Measurements from ENCODE around the gene IL25. TPM values are rescaled to one million over a fixed set of nuclear protein-coding genes. Genes with fewer than 3 reads are reported as not detected.
"Not testable (repeated sequence)": the region's sequence is repeated elsewhere in the genome, so short reads cannot be mapped to it uniquely, and the experiment has no call there.

IL25 gene
- total RNA-seq, 1 experiment from 2014 or later, result not detected

DNA sequence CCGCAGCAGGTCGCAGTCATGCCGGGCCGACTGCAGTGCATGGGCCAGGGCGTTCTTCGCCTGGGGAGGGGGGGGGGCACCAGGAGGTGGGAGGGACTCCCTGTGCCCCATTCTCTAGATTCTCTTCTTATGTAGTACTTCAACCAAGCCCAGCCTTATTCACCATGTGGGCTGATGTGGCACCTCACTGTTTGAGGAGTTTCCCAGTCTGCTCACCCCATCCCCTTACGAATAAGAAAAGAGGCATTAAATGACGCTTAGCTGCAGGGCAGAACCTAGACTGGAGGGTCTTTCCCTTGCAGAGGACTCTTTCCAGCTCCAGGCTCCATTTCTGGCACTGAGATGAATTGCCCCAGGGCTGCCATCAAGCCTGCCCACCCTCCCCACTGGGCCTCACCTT, 16.4 kb downstream of the IL25 start:
- DNase-seq (ENCODE audit: low spot score), result no peak

DNA sequence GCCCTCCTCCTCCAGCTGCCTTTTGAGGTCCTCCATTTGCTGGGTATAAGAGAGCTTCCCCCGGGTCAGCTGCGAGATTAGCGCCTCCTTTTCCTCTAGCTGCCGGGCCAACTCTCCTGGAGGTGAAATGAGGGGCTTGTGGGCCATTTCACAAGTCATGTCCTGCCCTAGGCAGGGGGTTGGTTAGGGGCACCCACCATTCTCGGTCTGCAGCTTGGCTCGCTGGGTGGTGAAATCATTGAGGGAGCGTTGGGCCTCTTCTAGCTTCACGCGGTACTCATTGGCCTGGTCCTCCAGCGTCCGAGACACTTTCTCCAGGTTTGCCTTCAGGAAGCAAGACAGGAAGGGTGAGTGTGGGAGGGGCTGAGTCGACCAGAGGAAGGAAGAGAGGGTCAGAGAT, 16.8 kb downstream of the IL25 start:
- DNase-seq (ENCODE audit: low spot score), result no peak

DNA sequence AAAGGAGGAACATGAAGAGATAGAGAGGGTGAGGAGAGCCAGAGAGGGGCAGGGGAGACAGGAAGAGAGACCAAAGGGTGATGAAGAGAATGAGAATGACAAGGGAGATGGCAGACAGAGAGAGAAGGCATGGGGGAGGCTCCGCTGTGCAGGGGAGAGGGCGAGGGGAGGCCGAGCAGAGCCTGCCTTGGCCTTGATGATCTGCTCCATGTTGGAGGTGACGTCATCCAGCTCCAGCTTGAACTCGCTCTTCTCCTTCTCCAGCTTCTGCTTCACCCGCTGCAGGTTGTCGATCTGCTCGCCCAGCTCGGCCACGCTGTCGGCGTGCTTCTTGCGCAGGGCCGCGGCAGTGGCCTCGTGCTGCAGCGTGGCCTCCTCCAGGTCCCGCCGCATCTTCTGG, 17.3 kb downstream of the IL25 start:
- not testable (repeated sequence) for DNase-seq (ENCODE audit: low spot score)

DNA sequence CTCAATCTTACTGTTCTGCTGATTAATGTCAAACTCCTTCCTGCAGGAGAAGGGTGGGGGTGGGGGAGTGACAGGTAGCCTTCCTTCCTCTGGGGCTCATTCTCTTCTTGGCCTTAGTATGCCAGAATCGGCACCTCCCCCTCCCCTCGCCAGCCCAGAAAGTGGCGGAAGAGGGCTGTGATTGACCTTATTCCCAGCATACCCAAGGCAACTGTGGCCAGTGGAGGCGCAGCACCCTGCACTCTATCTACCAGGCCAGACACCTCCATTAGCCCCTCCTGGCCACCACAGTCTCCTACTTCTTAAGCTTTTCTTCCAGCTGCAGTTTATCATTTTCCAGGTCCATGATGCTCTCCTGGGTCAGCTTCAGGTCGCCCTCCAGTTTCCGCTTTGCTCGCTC, 20.0 kb downstream of the IL25 start:
- no peak for DNase-seq (ENCODE audit: low spot score)

DNA sequence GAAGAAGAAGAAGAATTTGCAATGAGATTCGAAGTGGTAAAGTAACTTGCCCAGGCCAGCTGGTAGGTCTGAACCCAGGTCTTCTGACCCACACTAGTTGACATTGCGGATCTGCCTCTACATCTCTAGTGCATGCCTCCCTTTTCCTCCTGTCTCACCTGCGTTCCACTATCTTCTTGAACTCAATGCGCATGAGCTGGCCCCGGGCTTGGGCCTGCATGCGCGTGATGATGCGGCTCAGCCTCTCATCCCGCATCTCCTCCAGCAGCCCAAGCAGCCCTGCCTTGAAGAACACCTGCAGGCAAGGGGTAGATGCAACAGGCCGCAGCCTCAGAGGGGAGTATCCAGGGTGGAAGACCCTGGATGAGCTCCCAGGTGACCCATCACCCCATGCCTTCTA, 23.5 kb downstream of the IL25 start:
- DNase-seq (ENCODE audit: low spot score), result no peak

DNA sequence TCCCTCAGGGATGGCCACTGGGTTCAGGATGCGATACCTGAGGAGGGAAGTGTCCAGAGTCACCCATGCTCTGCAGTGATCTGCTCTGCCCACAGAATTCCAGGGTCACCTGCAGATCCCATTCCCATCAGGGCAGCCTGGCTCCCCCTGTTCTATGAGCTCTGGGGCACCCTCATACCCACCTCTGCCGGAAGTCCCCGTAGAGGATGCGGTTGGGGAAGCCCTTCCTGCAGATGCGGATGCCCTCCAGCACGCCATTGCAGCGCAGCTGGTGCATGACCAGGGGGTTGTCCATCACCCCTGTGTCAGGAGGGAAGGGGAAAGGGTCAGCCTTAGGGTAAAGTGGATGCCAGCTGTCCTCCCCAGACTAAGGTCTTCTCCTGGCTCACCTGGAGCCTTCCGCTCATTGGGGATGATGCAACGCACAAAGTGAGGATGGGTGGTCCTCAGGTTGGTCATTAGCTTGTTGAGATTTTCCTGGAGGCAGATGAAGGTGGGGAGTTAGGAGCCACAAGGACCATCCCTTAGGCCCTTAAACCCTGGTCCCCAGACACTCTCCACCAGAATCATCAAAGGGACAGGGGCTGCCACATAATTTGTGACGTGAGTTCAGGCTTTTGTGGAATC, 24.3 kb downstream of the IL25 start:
- no peak for DNase-seq (ENCODE audit: low spot score)

DNA sequence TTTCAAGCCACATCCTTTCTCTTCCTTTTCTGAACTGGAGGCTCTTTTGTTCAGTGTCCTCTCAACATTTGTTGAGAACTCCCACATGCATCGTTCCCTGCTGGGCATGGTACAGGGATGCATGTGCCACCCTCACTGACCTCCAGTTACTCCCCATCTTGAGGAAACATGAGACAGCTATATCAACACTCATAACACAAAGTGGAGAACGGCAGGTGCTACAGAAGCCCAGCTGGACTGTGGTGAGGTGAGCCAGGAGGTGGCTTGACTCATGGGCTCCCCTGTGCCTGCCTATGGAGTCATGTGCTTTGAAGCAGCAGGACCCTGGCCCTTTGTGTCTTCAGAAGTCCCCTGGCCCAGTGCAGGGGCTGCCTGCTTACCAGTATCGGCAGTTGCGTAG, 25.7 kb downstream of the IL25 start:
- no peak for DNase-seq (ENCODE audit: low spot score)

DNA sequence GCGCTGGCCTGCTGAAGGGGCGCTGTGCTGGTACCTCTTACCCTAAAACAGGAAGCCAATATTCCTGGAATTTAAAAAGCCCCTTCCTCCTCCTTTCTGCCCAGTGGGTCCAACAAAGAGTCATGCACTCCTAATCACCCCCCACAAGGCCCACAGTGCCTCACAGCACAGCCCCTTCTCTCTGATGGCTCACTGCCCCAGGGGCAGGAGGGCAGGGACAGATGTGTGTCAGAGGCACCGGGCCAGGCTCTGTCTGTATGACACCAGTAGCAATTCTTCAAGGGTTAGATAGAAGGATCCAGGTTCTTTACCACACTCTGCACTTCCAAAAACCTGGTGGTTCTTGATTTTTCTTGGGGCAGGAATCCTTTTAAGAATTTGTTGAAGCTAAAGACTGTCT, 26.5 kb downstream of the IL25 start:
- no peak for DNase-seq (ENCODE audit: low spot score)

DNA sequence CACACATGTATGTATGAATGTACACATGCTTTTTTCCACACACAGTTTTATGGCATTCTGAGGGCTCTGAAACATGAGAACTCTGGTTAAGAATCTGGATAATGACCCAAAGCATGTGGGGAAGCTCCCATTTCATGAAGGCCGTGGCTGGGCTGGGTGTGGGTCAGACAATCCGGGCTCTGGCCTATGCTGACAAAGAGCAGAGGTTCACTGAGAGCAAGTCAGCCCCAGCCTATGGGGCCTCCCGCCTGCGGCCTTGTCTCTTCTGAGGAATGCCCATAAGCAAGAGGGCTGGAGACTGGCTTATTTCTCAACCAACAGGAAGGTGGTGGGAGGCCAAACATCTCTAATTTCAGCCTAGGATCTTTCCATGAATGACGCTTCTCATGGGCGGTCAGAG, 27.0 kb downstream of the IL25 start:
- no peak for DNase-seq (ENCODE audit: low spot score)

DNA sequence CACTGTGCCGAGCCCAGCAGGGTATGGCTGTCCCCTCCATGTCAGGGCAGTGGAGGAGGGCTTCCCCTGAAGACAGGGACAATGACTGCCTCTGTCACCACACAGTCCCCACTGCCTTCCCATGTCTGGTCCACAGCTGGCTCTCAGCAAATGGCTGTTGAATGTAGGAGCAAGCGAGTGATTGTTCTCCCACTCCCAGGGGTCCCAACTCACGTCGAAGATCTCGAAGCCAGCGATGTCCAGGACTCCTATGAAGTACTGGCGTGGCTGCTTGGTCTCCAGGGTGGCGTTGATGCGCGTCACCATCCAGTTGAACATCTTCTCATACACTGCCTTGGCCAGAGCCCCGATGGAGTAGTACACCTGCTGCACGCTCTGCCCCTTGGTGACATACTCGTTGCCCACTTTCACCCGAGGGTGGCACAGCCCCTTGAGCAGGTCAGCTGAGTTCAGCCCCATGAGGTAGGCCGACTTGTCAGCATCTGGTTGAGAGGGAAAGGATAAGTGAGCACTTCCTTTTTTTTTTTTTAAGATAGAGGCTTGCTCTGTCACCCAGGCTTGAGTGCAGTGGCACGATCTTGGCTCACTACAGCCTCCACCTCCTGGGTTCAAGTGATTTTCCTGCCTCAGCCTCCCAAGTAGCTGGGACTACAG, 28.0 kb downstream of the IL25 start:
- DNase-seq (ENCODE audit: low spot score), result not testable (repeated sequence)

DNA sequence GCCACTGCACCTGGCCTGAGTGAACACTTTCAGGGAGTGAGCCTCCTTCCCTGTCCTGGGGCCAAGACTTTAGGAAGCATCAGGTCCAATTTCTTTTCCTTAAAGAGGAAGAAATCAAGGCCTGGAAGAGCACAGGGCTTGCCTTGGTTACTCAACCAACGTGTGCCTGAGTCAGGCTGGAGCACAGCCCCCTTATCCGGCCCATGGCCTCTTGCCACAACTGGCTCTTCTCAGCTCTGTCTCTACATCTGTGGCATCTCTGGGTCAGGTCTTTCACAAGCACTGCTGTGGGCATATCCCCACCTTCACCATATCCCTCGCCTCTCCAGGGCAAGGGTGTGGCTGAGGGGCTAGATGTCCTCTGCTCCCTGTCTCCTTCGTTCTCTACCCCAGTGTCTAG, 28.7 kb downstream of the IL25 start:
- no peak for DNase-seq (ENCODE audit: low spot score)

DNA sequence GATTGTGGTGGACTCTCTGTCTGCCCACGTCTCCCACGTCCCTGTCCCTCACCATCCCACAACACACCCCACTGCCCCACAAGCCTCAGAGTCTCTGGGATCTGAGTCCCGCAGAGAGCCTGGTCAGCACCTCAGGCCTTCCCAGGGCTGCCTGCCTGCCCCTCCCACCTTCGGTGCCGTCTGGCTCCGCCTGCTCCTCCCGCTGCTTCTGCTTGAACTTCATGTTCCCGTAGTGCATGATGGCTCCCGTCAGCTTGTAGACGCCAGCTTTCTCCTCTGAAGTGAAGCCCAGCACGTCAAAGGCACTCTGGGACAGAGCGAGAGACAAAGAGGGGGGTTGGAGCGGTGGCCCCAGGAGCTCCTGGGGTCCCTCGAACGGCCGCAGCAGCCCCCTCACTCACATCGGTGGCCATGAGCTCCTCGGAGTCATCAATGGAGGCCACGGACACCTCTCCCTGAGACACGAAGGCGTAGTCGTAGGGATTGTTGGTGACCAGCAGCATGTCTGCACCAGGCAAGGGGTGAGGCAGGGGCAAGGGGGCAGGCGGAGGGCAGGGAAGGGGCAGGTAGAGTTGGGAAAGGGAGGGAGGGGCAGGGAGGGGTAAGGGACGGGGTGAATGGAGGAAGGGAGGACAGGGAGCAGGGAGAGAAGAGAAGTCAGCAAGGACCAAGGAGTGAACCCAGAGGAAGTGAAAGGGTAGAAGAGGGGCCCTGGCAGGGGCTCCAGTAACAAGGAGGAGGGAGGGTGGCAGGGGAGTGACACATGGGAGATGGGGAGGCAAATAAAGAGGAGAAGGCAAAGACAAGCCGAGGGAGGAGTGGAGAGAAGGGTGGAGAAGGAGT, 29.9 kb downstream of the IL25 start:
- DNase-seq (ENCODE audit: low spot score), result no peak

DNA sequence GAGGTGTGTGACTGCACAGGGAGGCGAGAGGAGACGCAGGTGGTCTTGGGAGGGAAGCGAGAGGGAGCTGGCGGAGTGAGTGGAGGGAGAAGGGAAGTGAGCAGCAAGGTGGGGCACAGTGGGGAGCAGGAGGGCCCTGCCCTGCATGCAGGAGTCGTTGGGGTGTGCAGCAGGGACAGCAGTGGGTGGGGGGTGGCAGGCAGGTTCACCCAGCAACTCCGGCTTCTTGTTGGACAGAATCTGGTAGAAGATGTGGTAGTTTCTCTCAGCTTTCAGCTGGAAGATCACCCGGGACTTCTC, 30.5 kb downstream of the IL25 start:
- no peak for DNase-seq (ENCODE audit: low spot score)

DNA sequence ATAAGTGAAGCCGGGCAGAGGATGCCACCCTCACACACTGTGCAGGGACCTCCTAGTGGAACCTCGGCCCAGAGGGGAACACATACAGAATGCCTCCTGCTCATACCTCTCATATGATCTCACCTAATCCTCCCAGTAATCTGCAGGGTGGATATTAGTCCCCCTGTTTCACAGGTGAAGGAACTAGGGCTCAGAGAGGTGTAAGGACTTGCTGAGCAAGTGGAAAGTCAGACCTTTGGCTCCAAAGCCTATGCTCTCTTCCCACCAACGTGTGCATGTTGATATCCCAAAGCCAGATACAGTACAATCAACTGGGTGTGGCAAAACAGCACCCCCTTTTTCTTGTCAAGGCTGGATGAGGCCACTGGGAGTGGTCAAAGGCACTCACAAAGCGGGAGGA, 31.3 kb downstream of the IL25 start:
- DNase-seq (ENCODE audit: low spot score), result no peak

DNA sequence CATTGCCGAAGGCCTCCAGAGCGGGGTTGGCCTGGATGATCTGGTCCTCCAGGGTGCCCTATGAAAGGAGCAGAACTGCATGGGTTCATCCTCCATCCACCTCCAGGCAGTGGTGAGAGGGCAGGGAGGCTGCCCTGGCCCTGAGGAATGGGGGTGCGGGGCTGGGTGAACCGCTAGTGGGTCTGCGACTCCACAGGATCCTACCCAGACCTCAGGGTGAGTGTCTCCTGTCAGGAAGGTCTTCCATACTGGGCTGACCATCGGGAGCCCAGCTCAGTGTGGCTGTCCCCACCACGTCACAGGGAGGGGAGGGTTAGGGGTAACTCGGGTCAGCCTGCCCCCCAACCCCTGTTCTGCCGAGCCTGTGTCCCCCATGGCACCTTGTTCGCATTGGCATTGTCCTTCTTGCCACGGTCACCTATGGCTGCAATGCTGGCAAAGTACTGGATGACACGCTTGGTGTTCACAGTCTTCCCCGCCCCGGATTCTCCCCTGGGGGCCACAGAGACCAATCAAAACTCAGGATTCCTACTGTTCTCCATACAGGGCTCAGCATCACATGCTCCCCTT, 31.8 kb downstream of the IL25 start:
- no peak for DNase-seq (ENCODE audit: low spot score)

DNA sequence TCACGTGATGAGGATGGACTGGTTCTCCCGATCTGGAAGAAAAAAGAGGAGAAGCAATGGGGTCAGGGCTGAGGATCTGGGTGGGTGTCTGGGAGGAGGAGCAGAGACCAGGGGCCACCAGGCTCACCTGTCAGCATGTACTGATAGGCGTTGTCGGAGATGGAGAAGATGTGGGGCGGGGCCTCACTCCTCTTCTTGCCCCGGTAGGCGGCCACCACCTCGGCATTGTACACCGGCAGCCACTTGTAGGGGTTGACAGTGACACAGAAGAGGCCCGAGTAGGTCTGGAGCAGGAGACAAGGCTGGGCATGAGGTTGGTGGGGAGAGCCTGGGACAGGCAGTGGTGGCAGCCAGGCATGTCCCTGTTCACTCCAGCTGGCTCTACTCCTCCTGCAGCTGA, 32.5 kb downstream of the IL25 start:
- no peak for DNase-seq (ENCODE audit: low spot score)

DNA sequence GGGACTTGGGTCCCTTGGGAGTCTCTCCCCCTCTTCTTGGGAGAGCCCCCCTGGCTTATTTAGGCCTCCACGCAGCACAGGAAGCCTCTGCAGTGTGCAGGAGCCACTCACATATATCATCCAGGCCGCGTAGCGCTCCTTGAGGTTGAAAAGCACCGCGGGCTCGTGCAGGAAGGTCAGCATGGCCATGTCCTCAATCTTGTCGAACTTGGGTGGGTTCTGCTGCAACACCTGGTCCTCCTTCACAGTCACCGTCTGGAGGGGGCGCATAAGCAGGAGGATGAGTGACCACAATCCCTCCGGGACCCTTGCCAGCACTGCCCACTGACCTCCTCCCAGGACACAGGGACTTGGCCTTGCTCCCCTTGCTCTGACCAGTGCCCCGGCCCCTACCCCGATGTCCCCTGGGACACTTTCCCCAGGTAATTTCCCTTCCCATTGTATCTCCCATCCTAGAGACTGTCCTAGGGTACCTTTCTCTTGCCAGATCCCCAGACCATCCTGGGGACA, 33.0 kb downstream of the IL25 start:
- no peak for DNase-seq (ENCODE audit: low spot score)

DNA sequence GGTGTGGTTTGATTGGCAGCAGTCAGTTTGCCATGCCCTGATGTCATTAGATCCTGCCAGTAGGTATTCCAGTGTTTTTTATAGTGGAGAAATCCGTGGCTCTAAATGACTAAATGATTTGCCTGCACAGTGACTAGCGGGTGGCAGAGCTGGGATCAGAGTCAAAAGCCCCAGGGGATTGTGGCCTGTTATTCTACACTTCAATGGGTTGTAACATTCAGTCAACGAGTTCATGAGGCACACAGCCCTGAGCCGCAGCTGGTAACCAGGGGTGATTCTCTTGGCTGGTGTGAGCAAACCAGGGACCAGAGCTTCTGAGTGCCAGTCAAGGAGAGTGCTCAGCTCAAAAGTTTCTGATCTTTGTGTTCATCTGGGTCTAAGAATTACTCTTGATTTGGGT, 33.6 kb downstream of the IL25 start:
- DNase-seq (ENCODE audit: low spot score), result no peak

DNA sequence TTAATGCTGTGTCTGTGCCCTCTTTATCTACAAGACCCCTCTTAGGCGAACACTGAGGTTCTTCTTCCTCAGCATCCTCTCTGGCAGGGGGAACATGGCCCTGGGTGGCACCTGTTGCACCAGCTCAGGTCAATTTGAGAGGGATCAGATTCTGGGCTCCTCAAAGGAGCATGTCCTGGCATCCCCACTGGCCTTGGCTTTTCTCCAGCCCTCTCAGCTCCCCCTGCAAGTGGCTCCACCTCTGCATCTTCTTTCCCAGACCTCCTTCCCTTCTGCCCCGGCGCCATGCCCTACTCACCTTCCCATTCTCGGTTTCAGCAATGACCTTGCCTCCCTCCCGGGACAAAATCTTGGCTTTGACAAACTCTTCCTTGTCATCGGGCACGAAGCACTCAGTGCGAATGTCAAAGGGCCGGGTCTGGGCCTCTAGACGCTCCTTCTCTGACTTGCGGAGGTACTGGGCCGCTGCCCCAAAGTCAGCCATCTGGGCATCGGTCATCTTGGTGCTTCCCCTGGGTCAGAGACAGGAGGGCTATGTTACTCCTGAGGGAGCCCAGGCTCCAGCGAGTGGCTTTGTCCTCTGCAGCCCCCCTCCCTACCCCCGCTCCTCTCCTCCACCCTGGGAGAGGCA, 34.2 kb downstream of the IL25 start:
- DNase-seq (ENCODE audit: low spot score), result no peak

DNA sequence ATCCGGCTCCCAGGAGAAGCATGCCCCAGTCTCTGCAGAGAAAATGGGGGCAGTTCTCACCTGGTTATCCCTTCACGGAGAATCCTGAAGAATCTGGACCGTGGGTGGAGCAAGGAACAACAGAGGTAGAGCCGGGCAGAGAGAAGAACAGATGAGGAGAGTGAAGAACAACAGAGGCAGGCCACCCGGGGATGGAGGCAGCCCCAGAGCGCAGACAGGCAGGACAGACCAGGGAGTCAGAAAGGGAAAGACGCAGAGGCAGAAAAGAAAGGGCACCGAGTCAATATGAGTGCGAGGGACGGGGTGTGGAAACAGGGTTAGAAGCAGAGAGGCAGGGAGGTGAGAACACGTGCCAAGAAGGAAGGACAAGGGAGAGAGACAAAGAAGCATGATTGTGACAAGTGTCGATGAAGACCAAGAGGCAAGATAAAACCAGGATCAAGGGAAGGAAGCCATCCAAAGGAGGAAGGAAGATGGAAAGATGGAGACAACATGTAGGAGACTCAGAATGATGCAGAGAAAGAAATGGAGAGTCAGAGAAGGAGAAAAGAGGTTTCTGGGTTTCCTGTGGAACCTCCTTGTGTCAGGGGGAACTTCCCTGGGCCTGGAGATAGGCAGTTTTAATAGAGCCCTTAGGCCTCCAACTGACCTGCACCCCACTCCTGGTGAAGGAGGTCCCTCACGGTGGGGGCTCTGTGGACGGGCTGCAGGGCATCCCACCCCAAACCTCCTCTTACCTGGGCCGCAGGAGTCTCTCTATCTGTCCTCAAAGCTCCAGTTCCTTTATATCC, 35.1 kb downstream of the IL25 start, which contains the start of gene MYH6:
TSS of gene MYH6 (minus strand) at position 758 of the 791 bp plus-strand sequence. CDS start 1,050 bp downstream, outside the sequence.
- no peak for DNase-seq (ENCODE audit: low spot score)

DNA sequence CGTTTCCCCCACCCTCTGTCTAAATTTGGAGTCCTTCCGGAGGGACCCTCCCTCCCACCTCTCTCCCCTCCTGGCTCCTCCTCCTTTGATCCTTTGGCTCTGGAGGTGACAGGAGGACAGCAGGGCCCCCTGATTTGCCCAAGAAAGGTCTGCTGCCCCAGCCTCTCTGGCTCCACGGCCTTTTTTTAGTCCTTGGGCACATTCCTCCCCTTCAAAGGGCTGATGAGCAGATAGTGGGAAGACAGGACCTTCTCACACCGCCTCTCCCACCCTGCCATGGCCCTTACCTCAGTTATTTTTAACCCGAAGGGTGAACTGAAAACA, 35.7 kb downstream of the IL25 start:
- no peak for DNase-seq (ENCODE audit: low spot score)

Measured in H4 (cell line).